Heart right ventricle (tissue), 16 donors: ENCODE measurements around the gene SHOC1. TPM values are rescaled to one million over a fixed set of nuclear protein-coding genes. Genes with fewer than 3 reads are reported as not detected.

Source experiments
- ATAC-seq, 8 donors: fragments of 200-7000 bp; cut with Tn5 transposase; one replicate each; pipeline ENCODE4 v1.9.1; 2020; ENCODE audit warnings: mild to moderate bottlenecking in 8 of 8, moderate library complexity in 8 of 8, moderate number of reproducible peaks in 1 of 8
- DNase-seq, 2 donors: peaks; one replicate each; pipeline ENCODE4 v3.0.0-alpha.2; 2020
- H3K27ac ChIP-seq, 10 donors: fragments of 200-600 bp; sonication (generic) in 2 of 10; one replicate each; pipeline versions ENCODE4 v1.5.0 to v1.8.0; 2020 to 2022; ENCODE audit warnings: mild to moderate bottlenecking in 3 of 10
- H3K27me3 ChIP-seq, 7 donors: fragments of 200-600 bp; one replicate each; pipeline ENCODE4 v1.8.0; 2021 to 2022; ENCODE audit warnings: mild to moderate bottlenecking in 2 of 7
- H3K36me3 ChIP-seq, 9 donors: fragments of 200-600 bp; sonication (generic) in 1 of 9; one replicate each; pipeline versions ENCODE4 v1.5.0 to v1.8.0; 2020 to 2022; ENCODE audit warnings: mild to moderate bottlenecking in 2 of 9
- H3K4me1 ChIP-seq, 9 donors: fragments of 200-600 bp; sonication (generic) in 1 of 9; one replicate each; pipeline versions ENCODE4 v1.5.0 to v1.8.0; 2020 to 2022; ENCODE audit warnings: mild to moderate bottlenecking in 4 of 9
- H3K4me3 ChIP-seq, 10 donors: fragments of 200-600 bp; sonication (generic) in 2 of 10; one replicate each; pipeline versions ENCODE4 v1.5.0 to v1.8.0; 2020 to 2022; ENCODE audit warnings: mild to moderate bottlenecking in 7 of 10, moderate library complexity in 2 of 10
- H3K9me3 ChIP-seq, 11 donors: fragments of 200-600 bp in 10 of 11; sonication (generic) in 2 of 11; one replicate each; pipeline versions ENCODE4 v1.5.0 to v1.8.0; 2013 to 2022; ENCODE audit warnings: mild to moderate bottlenecking in 2 of 11, control low read depth in 1 of 11, moderate library complexity in 1 of 11
- WGBS, 2 donors: extraction: QIAGEN DNeasy Blood & Tissue Kit; methylation state at CpG; one replicate each; pipeline ENCODE4 v1.1.7; 2013; ENCODE audit warnings: inconsistent platforms in 1 of 2; 5-methylcytosine and 5-hydroxymethylcytosine counted together
- intact Hi-C, 10 donors: fragments of 100-400 bp; cut with DNase I; formaldehyde crosslinking; loops; one replicate each; pipeline versions ENCODE4 v1.11.1 to v1.14.2; 2022
- polyA plus RNA-seq, 2 donors: library from polyadenylated mRNA; stranded (reverse); fragments of 200-250 nt; gene quantifications; one replicate each; pipeline ENCODE4 v1.2.3, GENCODE V29; 2013
- total RNA-seq, 10 donors: library from RNA; stranded (reverse); fragmentation: NEBNext Ultra II Directional in 3 of 10; extraction: Animal tissue kit (Norgen Biotek cat#: 25700) in 3 of 10; gene quantifications; one replicate each; pipeline versions ENCODE4 v1.2.1 to v1.2.4, GENCODE V29; 2021 to 2023
- TF ChIP-seq, protein P1 (sequence below), 9 donors: fragments of 200-600 bp; sonication (generic) in 2 of 9; IDR thresholded peaks; one replicate each; pipeline versions ENCODE4 v1.5.0 to v1.8.0; 2021 to 2022; ENCODE audit warnings: antibody characterized with exemption in 9 of 9, mild to moderate bottlenecking in 5 of 9, moderate library complexity in 1 of 9
- donor health status: Arrhythmogenic right ventricular cardiomyopathy.
- donor health status: ischemic (EF 13 %, LVEDD 7.1; RV severe dilation, severe dysfunction).
- donor health status: healthy with polysubstance abuse.
- donor health status: DM: no; HTN: yes; CAD: no.
- donor health status: DM: no; HTN: no; CAD: no.
- donor health status: ischemic (EF 25% LVEDD 6.9; RV normal size, moderate dysfunction).
- donor health status: ischemic (EF 25% LVEDD 5.7; RV mildly dilated, moderate dysfunction).
- donor health status: healthy.
- donor health status: DM: yes; HTN: yes; CAD: no.
- donor health status: Ischemic cardiomyopathy.
- donor health status: ischemic (EF 35%, LVEDD 5.7; RV mildly dilated, moderate dysfunction).
- donor health status: nonischemic (EF 11% LVEDD 7.7; RV severe dilation, severe dysfunction).
- donor health status: DM: yes; HTN: yes; CAD: no.
- donor health status: PGD.
- donor health status: ischemic (EF 29% LVEDD 5.4; RV normal size, mild dysfunction).
- donor health status: nonischemic (EF 23%, LVEDD 6.1; RV moderate dilation, normal function).

Gene SHOC1
- total and polyA plus RNA-seq, 12 donors, result not detected

DNA sequence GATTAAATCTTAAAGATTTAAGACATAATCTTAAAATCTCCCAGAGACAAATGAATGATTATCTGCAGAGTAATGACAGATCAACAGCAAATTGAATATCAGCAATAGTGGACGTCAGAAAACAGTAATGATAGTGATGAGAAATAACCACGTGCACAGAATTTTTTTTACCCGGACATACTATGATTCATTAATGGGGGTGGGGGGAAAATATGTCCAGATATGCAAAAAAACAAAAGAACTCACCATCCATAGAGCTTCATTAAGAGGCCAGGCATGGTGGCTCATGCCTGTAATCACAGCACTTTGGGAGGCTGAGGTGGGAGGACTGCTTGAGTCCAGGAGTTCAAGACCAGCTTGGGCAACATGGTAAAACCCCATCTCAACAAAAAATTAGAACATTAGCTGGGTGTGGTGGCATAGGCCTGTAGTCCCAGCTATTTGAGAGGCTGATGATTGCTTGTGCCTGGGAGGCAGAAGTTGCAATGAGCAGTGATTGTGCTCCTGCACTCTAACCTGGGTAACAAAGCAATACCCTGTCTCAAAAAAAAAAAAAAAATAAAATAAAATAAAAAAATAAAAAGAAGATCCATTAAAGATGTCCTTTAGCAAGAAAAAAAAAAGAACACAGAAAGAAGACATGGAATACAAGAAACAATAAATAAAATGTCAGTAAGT, 30.9 kb upstream of the SHOC1 start:
- no peak for DNase-seq
- no peak for ATAC-seq
- TF ChIP-seq, protein P1, sequence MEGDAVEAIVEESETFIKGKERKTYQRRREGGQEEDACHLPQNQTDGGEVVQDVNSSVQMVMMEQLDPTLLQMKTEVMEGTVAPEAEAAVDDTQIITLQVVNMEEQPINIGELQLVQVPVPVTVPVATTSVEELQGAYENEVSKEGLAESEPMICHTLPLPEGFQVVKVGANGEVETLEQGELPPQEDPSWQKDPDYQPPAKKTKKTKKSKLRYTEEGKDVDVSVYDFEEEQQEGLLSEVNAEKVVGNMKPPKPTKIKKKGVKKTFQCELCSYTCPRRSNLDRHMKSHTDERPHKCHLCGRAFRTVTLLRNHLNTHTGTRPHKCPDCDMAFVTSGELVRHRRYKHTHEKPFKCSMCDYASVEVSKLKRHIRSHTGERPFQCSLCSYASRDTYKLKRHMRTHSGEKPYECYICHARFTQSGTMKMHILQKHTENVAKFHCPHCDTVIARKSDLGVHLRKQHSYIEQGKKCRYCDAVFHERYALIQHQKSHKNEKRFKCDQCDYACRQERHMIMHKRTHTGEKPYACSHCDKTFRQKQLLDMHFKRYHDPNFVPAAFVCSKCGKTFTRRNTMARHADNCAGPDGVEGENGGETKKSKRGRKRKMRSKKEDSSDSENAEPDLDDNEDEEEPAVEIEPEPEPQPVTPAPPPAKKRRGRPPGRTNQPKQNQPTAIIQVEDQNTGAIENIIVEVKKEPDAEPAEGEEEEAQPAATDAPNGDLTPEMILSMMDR (IDR thresholded peaks at IDR 0.05), result no peak
- H3K36me3 ChIP-seq, result no peaks in the 10 kb centered on the region
- H3K4me3 ChIP-seq, result no peak overlapping the region
- WGBS, 2 donors, result 69 to 78% methylated on average over 3 of the region's 3 CpGs
- no peaks in the 10 kb centered on the region for H3K9me3 ChIP-seq
- intact Hi-C loops, result no loop called here
- H3K27ac ChIP-seq, result no peak overlapping the region
- H3K27me3 ChIP-seq, result no peaks in the 10 kb centered on the region
- H3K4me1 ChIP-seq, result no peaks in the 10 kb centered on the region

DNA sequence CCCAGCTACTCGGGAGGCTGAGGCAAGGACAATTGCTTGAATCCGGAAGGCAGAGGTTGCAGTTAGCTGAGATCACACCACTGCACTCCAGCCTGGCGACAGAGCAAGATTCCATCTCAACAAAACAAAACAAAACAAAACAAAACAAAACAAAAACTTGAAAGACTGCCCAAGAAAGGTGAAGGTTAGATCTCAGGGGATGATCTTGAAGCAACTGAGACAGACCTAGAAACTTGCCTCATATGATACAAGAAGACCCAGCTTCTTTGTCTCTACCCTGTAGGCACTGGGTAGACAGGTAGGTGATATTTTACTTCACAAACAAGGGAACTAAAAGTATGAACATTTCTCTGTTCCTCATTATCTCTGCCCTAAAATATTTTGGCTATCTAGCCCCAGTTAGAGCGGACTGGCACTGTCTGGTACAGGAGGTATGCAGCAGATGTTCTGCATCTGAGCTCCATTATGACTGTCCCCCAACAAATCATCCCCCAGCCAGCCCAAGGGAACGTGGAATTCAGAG, 26.3 kb upstream of the SHOC1 start:
- H3K4me1 ChIP-seq, result no peaks in the 10 kb centered on the region
- 79 to 83% methylated on average over 5 of the region's 5 CpGs for WGBS, 2 donors
- no peak overlapping the region for H3K27ac ChIP-seq
- H3K36me3 ChIP-seq, result no peaks in the 10 kb centered on the region
- ATAC-seq, result no peak
- H3K27me3 ChIP-seq, result no peaks in the 10 kb centered on the region
- no peaks in the 10 kb centered on the region for H3K9me3 ChIP-seq
- H3K4me3 ChIP-seq, result no peak overlapping the region
- intact Hi-C loops, result no loop called here
- TF ChIP-seq, protein P1 (IDR thresholded peaks at IDR 0.05), result no peak
- no peak for DNase-seq

DNA sequence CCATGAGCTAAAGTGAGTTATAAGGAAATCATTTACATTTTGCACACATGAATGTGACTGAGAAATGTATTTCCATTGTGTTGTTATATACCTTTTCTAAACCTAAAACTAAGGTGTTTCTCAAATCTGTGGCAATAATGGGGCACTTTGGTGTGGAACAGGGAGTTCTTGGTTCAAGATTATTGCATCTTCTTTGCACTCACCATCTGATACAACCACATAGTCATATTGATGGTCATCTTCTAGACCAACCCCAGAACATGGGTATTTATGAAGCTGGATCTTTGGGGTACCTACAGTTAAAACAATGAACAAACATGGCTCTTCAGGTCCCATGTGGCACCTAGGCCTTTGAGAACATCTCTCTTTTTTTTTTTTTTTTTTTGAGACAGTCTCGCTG, 24.6 kb upstream of the SHOC1 start:
- Histone ChIP-seq H3K9me3 (no peaks in the 10 kb centered on the region), H3K4me1 (no peaks in the 10 kb centered on the region), H3K27me3 (no peaks in the 10 kb centered on the region), H3K27ac (no peak overlapping the region), H3K4me3 (no peak overlapping the region), H3K36me3 (no peaks in the 10 kb centered on the region)
- WGBS, 2 donors, result 100% methylated on average over 1 of the region's 1 CpG
- DNase-seq, result no peak
- no peak for ATAC-seq
- TF ChIP-seq, protein P1 (IDR thresholded peaks at IDR 0.05), result no peak
- intact Hi-C loops, result no loop called here

DNA sequence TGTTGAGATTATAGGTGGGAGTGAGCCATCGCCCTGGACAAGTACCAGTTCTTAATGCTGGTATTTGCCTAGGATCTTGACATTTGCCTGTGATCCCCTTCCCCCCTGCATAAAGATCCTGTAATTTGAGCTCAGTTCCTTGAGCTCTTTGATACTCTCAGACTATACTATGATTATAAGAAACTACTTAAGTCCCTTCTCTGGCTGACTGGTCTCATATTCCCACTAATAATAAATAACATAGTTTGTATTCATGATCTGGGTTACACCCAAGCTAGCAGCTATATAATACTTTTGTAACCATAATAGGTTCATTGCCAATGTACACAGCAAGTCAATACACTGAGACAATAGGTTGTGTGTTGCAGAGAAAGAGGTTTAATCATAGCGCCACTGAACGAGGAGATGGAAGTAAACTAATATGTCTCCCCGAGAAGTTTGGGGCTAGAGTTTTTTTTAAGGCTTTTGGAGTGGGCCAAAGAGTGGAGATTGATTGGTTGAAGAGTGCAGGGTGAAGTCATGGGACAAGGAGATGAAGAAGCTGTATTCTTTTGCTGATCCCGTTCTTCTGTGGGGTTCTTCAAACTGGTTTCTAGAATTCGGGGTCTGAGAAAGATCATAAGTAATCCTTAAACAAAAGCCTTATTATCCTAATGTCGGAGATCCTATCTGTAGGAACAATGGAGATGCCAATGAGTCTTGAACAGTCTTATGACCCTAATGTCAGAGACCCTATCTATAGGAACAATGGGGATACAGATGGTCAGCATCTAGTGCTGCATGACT, 20.7 kb upstream of the SHOC1 start:
- Histone ChIP-seq H3K27me3 (no peaks in the 10 kb centered on the region), H3K36me3 (no peaks in the 10 kb centered on the region), H3K4me3 (no peak overlapping the region), H3K9me3 (no peaks in the 10 kb centered on the region), H3K4me1 (no peaks in the 10 kb centered on the region), H3K27ac (no peak overlapping the region)
- ATAC-seq (no peak), DNase-seq (no peak)
- TF ChIP-seq, protein P1 (IDR thresholded peaks at IDR 0.05), result no peak
- WGBS, 2 donors, result 92 to 95% methylated on average over 7 of the region's 7 CpGs
- intact Hi-C loops, result no loop called here
